Endothelial cell of umbilical vein (primary cell): ENCODE measurements around the gene C20orf141.

ENCODE experiments used
- EZH2 ChIP-seq: IDR thresholded peaks from 2 replicates; pipeline ENCODE4 v1.6.1; 2012; ENCODE audit warnings: borderline replicate concordance, low read depth, mild to moderate bottlenecking, moderate library complexity, low read length, inconsistent platforms; ENCODE audit not compliant: severe bottlenecking
- POLR2A ChIP-seq: IDR thresholded peaks from 2 replicates; pipeline ENCODE4 v1.6.1; 2012; ENCODE audit warnings: low read depth, mild to moderate bottlenecking, control low read depth, low read length
- TF ChIP-seq, protein P1 (sequence below), 2 donors: IDR thresholded peaks; 1 replicate in 1 of 2; 2 replicates in 1 of 2; pipeline ENCODE4 v1.5.1; 2011; ENCODE audit warnings: low read length in 2 of 2, mild to moderate bottlenecking in 2 of 2, moderate library complexity in 2 of 2, control low read depth in 1 of 2, inconsistent platforms in 1 of 2, low read depth in 1 of 2; ENCODE audit not compliant: insufficient read depth in 1 of 2; ENCODE audit errors: extremely low read depth in 1 of 2

DNA sequence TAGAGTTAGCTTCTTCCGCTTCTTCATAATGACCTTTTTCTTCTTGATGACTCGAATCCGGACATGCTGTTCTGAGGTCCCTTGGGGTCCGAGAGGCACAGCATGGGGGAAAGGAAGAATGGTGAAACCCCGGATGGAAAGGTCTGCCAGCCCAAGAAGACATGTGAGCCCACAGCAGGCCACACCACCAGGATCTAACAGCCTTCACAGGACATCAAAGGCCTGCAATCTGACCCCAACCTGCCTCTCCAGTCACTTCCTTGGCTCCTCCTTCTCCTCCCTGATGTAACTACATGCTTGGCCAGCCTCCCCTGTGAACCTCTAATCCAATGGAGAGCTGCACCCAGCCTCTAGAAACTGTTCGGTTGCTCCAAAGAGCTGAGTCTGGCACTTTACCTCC, 16.0 kb upstream of the C20orf141 start:
- TF ChIP-seq, protein P1, sequence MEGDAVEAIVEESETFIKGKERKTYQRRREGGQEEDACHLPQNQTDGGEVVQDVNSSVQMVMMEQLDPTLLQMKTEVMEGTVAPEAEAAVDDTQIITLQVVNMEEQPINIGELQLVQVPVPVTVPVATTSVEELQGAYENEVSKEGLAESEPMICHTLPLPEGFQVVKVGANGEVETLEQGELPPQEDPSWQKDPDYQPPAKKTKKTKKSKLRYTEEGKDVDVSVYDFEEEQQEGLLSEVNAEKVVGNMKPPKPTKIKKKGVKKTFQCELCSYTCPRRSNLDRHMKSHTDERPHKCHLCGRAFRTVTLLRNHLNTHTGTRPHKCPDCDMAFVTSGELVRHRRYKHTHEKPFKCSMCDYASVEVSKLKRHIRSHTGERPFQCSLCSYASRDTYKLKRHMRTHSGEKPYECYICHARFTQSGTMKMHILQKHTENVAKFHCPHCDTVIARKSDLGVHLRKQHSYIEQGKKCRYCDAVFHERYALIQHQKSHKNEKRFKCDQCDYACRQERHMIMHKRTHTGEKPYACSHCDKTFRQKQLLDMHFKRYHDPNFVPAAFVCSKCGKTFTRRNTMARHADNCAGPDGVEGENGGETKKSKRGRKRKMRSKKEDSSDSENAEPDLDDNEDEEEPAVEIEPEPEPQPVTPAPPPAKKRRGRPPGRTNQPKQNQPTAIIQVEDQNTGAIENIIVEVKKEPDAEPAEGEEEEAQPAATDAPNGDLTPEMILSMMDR (IDR thresholded peaks at IDR 0.05; ENCODE audit: extremely low read depth in 1 of 2, insufficient read depth in 1 of 2, low read depth in 1 of 2, low read length in 2 of 2), result no peak
- no peak for TF ChIP-seq EZH2
- no peak for TF ChIP-seq POLR2A
